ENCODE results near the gene IFFO2. TPM values are rescaled to one million over a fixed set of nuclear protein-coding genes. Genes with fewer than 3 reads are reported as not detected.

Gene IFFO2
- total RNA-seq (2013; cell fraction: nucleolus; rRNA removed) = 9.6 and 13.0 TPM in 2 replicates
- total RNA-seq (2014; rRNA removed) (15.0 and 16.0 TPM in 2 replicates), total RNA-seq (2014; rRNA removed; fragmentation: Illumina TruSeq; extraction: Trizol) (7.7 and 8.1 TPM in 2 replicates), total RNA-seq (2021) (18.4 and 20.5 TPM in 2 replicates), polyA plus RNA-seq (2011; rRNA removed) (2.7 and 5.7 TPM in 2 replicates), polyA plus RNA-seq (2014; fragmentation: Illumina TruSeq; extraction: Trizol) (8.6 and 9.1 TPM in 2 replicates), polyA plus RNA-seq (2014; fragmentation: Nextera tagmentation; extraction: Ambion mirVana) (1 to 10 TPM; 1.2 to 1.9 TPM), polyA plus RNA-seq (2014; rRNA removed) (11.1 and 14.9 TPM in 2 replicates), polyA plus RNA-seq (2016; fragmentation: Nextera tagmentation; extraction: Ambion mirVana) (1 to 10 TPM; 2.8 to 5.5 TPM), polyA minus RNA-seq (2011; rRNA and poly(A)+ RNA removed) (10.1 and 13.3 TPM in 2 replicates), Bru-seq, nascent RNA (percentile 74 among the genes with signal in this experiment), BruChase-seq, experiment 1, labeled RNA remaining after a 6-hour chase (percentile 61 among the genes with signal in this experiment), BruChase-seq, experiment 2, labeled RNA remaining after a 2-hour chase (percentile 71 among the genes with signal in this experiment)
- polyA plus RNA-seq (2011; ENCODE audit: low read depth) = 3.6 TPM
- 14.6 and 20.7 TPM in 2 replicates for polyA plus RNA-seq (2011; cell fraction: cytosol; rRNA removed)
- polyA plus RNA-seq (2011; cell fraction: nucleus; rRNA removed) = 10.7 and 12.4 TPM in 2 replicates
- polyA plus RNA-seq (2012) = 8.3 and 8.4 TPM in 2 replicates
- polyA minus RNA-seq (2011; cell fraction: cytosol; rRNA and poly(A)+ RNA removed) = 5.2 and 7.2 TPM in 2 replicates
- polyA minus RNA-seq (2011; cell fraction: nucleus; rRNA and poly(A)+ RNA removed) = 1.3 and 3.7 TPM in 2 replicates
- long read RNA-seq, experiment 1 = 0 reads
- long read RNA-seq, experiment 2 = 0 reads

- Histone ChIP-seq H3K79me2 (ENCODE audit: control insufficient read depth, insufficient read depth, low read length) (peaks cover 32% of the 10 kb centered on the region), H4K20me1 (ENCODE audit: control insufficient read depth, insufficient read depth) (0 out of 2 replicates have a peak, but pooled peaks cover 2% of the 10 kb centered on the region), H3K4me2 (ENCODE audit: control insufficient read depth, insufficient read depth) (peak within 1 kb of the TSS; percentile 98), H3K9ac (ENCODE audit: control insufficient read depth, insufficient read depth, low read length) (peak within 1 kb of the TSS; percentile 57), H3K36me3 (ENCODE audit: control insufficient read depth in 2 of 2, insufficient read depth in 2 of 2, low read length in 1 of 2) (no peaks in the 10 kb centered on the region), H3K4me1 (ENCODE audit: control insufficient read depth, insufficient read depth, low read length) (peaks cover 42% of the 10 kb centered on the region), H3K9me3 (replicated peaks; ENCODE audit: control insufficient read depth, insufficient read depth, low read length) (no peaks in the 10 kb centered on the region), H3K4me3 (peak within 1 kb of the TSS; percentile 70), H3K27me3 (replicated peaks in 1 of 2; ENCODE audit: control insufficient read depth in 2 of 2, insufficient read depth in 2 of 2, low read length in 1 of 2) (peaks cover 1 to 3% of the 10 kb centered on the region in 2 experiments; a peak in 3 of 4 replicates), H2AFZ (ENCODE audit: control insufficient read depth, low read depth, low read length) (peak within 1 kb of the TSS; percentile 84), H3K27ac (ENCODE audit: control insufficient read depth, insufficient read depth) (peak within 1 kb of the TSS; percentile 8; the same call in 1 of the 2 replicates)
- DNase-seq (ENCODE audit: low read depth, low spot score) = peak; percentile 34
- SMC1A ChIA-PET (ENCODE audit: uncharacterized antibody, unreplicated experiment) = interaction anchor here (1.1 to 4.9 kb wide), 4 partner anchors 18 to 54 kb away, joined by 3 to 27 read pairs (median 6); partner anchors contain the start of gene ALDH4A1
- WGBS (ENCODE audit: insufficient coverage, insufficient replicate concordance, low lambda C conversion rate, missing lambda C conversion rate) = 1% methylated on average over 60 of the region's 119 CpGs
- in situ Hi-C loops (cut with MboI) (no loop called here), intact Hi-C loops (cut with micrococcal nuclease; ENCODE audit: unreplicated experiment) (loop anchor here (1.0 to 10.0 kb wide), 2 partner anchors 55 to 248 kb away; no protein-coding TSS in a partner anchor)
- peak; percentile 80 for ATAC-seq
- BruUV-seq (replicated peaks) = no TSS peak
- RAD21 ChIA-PET (ENCODE audit: unreplicated experiment) = interaction anchor here (0.6 to 3.7 kb wide), 7 partner anchors 21 to 54 kb away, joined by 3 to 36 read pairs (median 4); partner anchors contain the start of gene ALDH4A1
- FAIRE-seq = peak; percentile 62
- CTCF ChIA-PET = interaction anchor here (0.7 to 11.6 kb wide), 8 partner anchors 30 to 254 kb away, joined by 3 to 117 read pairs (median 4); partner anchors contain the start of gene ALDH4A1
- POLR2A ChIA-PET = interaction anchor here (3.0 kb wide), 1 partner anchor 29 kb away, joined by 13 read pairs; no protein-coding TSS in a partner anchor
- peak; percentile 28; the same call in 1 of the 2 replicates for TF ChIP-seq IKZF1 (conservative IDR thresholded peaks at IDR 0.05)
- peak; percentile 59 for TF ChIP-seq LARP7 (IDR thresholded peaks at IDR 0.05)
- 0 out of 2 replicates have a peak, but pooled peaks have one; percentile 16 for TF ChIP-seq CHD2 (IDR thresholded peaks at IDR 0.05; ENCODE audit: borderline replicate concordance, low read depth, low read length)
- TF ChIP-seq ZNF687 (IDR thresholded peaks at IDR 0.05) = 0 out of 2 replicates have a peak, but pooled peaks have one; percentile 22
- peak in 1 of 2 experiments; percentile 1; a peak in 1 of 3 replicates for TF ChIP-seq EGR1 (IDR thresholded peaks at IDR 0.05; ENCODE audit: borderline replicate concordance in 1 of 2, low read depth in 2 of 2, low read length in 2 of 2)
- TF ChIP-seq BHLHE40 (IDR thresholded peaks at IDR 0.05; ENCODE audit: borderline replicate concordance in 1 of 2, low read depth in 2 of 2, low read length in 1 of 2) = peak in 1 of 2 experiments; percentile 30; a peak in 1 of 4 replicates
- 0 out of 2 replicates have a peak, but pooled peaks have one; percentile 17 for TF ChIP-seq ZNF217 (IDR thresholded peaks at IDR 0.05)
- TF ChIP-seq CBX5 (IDR thresholded peaks at IDR 0.05; ENCODE audit: low read depth) = no peak
- no peak for TF ChIP-seq ZNF207 (IDR thresholded peaks at IDR 0.05; ENCODE audit: borderline replicate concordance)
These were observed at the start of gene IFFO2 for GRCh38 chr1:18956193-18957135. Gene IFFO2, minus strand, starts transcription at chr1:18956676. Its CDS starts 344 bp downstream, at chr1:18956332.

Data from GM12878 (cell line).